GM21526 (cell line): Measurements from ENCODE around the gene KLHL40.

Experiments used
- ATAC-seq: cut with Tn5 transposase; IDR thresholded peaks from one replicate; pipeline ENCODE4 v1.9.1; 2021; ENCODE audit warnings: moderate library complexity; ENCODE audit not compliant: unreplicated experiment, low FRiP score

Gene KLHL40

DNA sequence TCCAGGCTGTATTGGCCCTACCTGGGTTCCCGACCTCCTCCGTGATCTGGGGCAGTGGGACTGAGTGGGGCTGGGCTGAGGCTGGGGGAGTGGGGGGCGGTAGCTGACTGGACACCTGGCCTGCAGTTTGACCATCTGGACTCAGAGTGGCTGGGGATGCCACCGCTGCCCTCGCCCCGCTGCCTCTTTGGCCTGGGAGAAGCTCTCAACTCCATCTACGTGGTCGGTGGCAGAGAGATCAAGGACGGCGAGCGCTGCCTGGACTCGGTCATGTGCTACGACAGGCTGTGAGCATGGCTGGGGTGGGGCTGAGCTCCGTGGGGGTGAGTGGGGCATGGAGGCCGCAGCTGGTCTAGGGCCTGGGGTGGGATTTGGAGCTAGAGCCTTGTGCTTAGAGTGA, 2.7 kb downstream of the KLHL40 start:
- no peak for ATAC-seq

DNA sequence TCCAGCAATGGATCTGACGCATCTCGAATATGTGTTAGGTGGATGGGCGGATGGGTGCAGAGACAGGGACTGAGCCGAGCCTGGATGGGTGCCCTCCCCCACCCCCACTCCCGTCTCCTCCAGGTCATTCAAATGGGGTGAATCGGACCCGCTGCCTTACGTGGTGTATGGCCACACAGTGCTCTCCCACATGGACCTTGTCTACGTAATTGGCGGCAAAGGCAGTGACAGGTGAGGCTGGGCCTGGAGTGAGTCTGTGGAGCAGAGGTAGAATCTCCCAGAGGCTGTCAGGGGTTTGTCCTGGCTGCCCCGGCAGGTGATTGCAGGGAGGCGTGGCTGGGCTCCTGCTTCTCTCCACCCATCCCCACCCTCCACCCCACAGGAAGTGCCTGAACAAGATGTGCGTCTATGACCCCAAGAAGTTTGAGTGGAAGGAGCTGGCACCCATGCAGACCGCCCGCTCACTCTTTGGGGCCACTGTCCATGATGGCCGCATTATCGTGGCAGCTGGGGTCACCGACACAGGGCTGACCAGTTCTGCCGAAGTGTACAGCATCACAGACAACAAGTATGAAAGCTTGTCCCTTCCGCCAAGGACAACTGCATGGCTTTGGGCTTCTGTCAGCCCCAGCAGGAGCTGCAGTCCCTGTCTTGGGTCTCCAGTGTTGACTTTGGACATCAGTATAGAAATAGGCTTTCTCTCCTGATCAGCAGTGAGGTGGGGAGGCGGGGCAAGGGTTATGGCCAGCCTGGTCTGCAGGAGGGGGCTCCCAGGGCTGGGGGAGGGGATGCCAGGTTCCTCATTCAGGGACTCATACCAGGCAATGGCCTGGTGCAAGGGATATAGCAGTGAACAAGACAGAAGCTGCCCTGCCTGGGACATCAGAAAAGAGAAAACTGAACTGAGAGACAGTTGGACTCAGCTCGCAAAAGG, 3.4 kb downstream of the KLHL40 start:
- no peak for ATAC-seq

DNA sequence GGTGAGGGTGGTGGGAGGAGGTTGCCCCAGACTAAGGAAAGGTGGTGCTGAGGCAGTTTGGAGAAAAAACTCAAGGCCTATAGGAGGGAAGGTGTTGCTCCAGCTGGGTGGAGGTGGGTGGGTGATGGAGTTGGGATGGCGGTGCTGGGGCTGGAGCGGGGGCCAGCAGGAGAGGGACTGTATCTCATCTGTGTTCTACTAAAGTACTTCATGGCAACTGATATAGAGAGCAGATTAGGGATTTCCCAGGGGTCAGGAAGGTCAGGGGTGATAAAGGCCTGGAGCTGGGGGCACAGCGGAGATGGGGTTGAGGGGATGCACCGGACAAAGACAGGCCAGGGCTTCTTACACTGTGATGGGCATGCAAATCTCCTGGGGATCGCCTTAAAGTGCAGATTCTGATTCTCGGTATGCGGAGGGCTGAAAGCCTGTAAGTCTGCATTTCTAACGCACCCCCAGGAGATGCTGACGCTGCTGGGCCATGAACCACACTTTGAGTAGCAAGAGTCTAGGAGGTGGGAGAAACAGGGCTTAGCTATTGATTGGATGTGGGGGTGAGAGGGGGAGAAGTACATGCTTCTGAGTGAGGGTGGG, 4.2 kb downstream of the KLHL40 start:
- no peak for ATAC-seq

DNA sequence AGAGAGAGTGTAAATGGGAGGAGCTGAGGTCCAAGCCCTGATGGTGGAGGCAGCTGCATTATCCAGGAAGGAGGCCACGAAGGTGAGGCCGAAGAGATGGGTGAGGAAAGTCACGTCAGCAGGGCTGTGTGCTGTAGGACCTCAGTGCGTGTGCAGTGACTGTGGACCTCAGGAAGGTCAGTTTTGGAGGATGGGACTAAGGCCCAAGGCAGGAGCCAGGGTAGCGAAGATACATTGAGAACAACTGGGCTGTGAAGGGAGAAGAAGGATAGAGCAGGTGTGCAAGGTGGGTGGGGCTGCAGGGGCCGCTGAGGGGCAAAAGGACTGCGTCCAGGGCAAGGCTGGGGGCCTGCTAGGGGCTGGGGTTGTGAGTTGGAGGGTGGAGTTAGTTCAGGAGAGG, 4.9 kb downstream of the KLHL40 start:
- no peak for ATAC-seq

DNA sequence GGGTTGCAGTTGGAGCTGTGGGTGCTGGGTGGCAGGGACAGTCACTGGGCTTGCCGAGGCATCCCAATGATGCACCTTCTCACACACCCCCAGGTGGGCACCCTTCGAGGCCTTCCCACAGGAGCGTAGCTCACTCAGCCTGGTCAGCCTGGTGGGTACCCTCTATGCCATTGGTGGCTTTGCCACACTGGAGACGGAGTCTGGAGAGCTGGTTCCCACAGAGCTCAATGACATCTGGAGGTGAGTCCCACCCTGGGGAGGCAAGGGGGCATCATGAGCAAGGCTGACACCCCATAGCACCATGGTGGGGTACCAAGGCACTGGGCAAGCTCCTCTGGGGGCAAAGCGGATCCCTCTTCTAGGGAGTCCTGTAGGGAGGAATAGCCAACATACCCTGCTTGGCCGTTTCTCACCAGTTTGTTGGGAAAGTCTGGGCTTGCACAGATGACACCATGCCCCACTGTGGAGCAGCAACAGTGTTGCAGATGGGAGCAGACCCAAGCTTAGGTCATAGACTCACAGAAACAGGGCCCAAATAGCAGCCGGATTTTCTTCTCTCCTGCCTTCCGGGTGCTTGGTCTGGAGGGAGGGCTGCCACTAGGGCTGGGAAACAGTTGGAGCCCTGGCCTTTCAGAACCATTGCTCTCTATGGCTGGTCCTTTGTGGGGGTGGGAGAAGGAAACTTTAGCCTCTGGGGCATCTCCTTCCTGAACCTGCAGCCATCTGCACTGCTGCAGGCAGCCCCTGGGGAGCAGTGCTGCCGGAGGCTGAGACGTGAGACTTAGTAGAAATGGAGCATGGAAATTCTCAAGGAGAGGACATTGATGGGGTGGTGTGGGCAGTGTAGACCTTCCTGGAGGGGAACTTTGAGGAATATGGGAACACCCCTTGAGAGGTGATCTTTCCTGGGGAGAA, 5.7 kb downstream of the KLHL40 start:
- no peak for ATAC-seq

DNA sequence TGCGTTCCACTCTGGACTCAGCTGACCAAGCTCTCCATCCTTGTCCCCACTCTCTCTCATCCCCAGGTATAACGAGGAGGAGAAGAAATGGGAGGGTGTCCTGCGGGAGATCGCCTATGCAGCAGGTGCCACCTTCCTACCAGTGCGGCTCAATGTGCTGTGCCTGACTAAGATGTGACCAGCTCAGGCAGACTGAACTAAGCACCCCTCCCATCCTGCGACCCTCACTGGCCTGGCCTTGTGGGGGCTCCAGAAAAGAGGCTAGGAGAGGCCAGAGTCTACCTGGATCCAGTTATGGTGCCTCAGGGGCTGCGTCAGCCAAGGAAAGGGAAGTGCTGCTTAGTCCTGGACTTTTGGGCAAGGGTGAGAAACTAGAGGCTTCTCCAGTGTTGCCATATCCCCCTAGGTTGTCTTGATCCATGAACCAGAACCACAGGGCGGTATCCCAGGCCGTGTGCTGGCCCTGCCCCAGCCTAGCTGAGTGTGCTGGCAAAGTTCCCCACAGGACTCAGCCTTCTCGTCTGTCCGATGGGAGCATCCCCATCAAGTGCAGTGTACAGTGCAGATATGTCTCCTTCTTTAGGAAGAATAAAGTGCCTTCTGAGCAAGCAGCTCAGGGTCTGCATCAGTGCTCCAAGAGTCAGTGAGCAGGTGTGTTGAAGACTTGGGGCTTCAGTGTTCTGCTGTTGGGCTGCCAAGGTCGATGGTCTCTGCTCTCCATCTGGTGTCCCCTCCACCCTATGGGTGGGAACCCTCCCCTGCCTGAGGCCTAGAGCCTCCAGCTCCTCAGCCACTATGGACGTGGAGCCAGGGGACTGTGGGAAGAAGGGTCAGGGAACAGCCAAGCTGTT, 6.7 kb downstream of the KLHL40 start:
- ATAC-seq, result no peak

DNA sequence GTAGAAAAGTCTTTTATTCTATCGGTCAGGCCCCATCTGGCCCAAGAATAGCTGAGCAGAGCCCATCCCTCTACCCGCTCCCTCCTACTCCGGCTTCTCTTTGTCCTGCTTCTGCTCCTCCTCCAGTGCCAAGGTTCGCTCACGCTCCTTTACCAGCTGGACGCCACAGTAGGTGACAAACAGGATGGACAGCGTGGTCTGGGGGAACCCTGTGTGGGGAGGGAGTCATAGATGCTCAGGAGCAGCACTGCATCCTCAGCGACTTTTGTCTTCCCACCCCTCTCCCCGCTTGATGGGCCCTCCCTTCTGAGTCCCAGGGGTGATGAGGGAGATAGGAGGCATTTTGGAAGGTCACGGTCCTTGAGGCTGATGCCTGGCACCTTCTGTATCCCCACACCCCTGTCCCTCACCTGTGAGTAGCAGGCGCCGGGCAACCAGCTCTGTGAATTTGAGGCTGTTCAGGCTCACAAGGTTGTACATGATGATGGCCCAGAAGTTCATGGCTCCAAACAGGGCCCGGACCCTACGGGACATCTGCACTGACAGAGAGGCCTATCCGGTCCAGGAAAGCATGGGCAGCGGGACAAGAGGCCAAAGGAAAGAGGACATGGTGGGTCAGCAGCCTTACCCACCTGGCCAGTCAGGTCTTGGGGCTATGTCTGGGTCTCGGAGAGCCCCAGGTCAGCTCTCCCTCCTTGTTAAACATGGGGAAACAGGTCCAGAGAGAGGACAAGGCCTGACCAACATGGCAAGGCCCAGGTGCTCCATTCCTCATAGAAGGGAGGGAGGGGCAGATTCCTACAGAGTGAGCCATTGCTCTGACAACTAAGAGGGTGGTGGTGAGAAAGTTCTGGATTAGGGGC, 7.6 kb downstream of the KLHL40 start:
- ATAC-seq, result no peak

DNA sequence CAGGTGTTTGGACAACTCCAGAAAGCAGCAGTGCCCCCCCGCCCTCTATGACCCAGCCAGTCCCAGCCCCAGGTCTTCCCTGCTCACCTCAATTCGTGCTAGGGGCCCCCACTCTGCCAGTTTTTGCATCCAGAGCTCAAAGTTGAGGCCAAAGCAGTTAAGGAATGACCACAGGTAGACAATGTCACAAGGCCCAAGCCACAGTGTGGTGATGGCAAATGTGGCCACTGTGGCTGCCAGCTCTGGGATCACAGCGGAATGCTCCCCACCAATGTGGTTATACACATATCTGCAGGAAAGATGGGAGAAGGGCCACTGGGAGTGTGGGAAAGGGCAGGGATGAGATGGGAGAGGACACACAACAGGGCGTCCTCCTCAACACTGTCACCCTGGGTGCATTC, 8.2 kb downstream of the KLHL40 start:
- no peak for ATAC-seq

DNA sequence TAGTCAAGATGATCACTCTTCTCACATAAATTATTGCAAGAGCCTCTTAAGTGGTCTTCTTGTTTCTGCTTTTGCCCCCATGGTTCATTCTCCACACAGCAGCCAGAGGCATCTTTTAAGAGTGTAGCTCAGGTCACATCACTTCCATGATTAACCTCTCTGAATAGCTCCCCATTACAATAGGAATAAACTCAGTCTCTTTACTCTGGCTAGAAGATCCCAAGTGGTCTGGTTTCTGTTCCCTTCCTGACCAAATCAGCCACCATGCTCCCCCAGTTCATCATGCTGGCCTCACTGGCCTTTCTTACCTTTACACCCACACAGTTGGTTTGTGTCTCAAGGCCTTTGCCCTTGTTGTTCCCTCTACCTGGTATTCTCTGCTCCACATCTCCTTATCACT, 9.0 kb downstream of the KLHL40 start:
- no peak for ATAC-seq

DNA sequence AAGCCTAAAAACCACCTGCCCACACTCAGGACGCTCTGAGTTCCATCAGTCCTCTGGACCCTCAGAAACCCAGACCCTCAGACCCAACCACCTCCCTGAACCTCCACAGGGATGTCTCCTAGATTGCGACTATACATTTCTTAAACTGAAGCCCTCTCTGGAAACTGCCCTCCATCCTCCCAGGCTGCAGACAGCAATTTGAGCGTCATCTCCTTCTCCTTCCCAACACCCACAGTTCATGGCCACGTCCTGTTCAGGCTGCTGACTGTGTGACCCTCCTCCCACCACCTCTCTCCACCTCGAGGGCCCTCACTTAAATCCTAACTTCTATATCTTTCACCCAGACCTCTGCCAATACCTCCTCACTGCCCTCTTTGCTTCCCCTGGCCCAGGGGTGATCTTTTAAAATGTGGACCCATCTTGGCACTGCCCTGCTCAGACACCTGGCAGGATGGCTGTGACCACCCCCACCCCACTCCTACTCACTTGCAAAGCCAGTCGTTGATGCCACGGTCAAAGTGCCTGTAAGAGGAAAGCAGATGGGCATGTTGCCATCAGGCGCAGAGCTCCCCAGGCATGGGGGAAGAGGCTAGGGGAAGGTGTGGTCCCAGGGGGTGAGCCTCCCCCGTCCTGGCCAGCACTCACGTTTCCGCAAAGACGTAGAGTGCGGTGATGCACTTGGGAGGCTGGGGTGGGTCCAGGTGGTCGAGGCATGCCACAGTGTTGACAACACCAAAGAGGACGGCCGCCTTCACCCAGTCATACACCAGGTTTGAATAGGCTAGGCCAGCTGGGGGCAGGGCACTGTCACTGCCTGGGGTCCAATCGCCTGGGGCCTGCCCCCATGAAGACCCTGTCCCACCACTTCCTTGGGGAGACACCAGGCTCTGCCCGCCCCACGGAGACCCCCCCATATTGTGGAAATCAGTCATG, 11.3 kb downstream of the KLHL40 start:
- no peak for ATAC-seq

DNA sequence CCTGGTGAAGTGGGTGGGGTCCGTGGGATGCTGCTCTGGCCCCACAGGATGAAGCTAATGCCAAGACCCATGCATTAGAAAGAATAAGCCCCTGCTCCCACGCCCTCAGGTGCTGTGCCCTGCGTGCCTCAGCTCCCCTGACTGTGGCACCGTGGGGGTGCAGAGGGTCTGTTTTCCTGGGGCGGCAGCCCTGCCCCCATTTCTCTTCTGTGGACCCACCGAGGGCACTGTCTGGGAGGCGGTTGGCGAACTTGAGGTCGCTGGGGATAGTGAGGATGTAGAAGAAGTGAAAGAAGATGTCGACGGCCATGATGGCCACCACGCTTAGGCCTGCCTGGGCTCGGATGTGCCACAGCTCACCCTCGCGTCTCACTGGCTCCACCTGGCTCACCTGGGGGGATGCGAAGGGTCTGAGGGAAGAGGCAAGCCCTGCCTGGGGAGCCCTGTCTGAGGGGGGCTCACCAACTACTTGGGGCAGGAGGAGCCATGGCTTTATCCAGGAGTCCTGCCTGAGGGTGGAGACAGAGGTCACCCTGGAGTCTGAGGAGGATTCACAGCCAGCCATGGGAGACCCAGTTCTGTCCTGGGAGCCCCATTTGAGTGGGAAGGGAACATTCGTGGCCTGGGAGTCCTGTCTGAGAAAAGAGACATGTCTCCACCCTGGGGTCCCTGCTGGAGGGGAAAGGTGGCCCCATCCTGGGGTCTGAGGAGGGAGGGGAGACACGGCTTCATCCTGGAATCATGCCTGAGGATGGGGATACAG, 12.1 kb downstream of the KLHL40 start:
- ATAC-seq, result no peak

DNA sequence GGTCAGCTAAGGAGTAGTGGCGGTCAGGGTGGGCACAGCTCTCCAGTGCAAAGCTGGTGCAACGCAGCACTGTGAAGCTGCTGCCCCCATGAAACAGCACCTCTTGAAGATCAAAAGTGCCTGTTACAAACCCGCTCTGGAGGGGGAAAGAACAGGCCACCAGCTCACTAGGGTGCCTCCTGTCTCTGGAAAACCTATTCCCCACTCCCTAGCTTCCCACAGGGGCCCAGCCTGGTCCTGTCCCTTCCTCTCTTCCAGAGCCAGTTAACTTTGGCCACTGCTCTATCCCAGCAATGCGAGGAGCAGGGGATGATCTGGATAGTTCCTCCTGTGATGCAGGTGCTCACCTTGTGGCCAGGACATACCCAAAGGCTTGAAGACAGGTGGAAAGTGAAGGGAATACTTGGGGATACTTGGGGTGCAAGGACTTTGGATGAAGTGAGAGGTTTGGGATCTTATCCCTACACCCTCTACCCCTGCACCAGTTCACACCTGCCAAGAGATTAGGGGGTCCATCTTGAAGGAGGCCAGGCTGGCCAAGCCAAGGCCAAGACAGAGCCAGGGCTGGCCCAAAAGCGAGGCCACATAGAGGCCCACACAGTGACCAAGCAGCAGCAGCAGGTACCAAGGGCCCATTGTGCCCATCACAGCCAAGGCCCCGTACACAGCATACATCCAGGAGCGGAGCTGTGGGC, 13.0 kb downstream of the KLHL40 start:
- no peak for ATAC-seq

DNA sequence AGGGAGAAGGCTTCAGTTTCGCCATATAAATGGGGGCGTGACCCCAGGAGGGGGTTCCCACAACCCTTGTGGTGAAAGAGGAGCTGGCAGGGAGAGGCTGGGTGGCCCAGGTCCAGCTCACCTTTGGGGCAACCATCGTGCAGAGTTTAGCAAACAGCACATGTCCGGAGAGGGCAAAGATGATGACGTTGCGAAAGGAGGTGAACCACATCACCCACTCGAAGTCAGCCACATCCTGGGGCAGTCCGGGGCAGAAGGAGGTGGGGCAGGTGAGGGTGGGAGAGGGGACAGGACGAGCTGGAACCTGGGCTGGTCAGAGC, 13.5 kb downstream of the KLHL40 start:
- ATAC-seq, result no peak

DNA sequence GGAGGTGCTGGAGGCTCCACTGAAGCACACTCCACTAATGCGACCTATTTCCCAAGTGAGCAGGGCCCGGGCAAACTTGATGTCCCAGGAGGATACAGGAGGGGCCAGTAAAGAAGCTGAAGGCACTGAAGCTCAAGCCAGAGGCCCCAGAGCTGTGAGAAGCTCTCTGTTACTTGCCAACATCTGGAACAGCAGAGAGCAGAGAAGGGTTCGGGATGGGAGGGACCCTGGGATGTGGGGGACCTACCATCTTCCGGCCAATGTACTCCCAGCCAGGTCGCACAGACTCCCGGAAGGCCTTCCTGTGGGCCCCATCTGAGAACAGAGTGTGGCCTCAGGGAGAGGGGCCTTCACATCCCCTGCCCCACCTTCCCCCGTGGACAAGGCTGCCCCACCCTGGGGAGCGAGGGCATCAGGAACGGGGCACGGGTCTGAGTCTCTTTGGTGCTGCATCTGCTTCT, 14.2 kb downstream of the KLHL40 start:
- no peak for ATAC-seq

DNA sequence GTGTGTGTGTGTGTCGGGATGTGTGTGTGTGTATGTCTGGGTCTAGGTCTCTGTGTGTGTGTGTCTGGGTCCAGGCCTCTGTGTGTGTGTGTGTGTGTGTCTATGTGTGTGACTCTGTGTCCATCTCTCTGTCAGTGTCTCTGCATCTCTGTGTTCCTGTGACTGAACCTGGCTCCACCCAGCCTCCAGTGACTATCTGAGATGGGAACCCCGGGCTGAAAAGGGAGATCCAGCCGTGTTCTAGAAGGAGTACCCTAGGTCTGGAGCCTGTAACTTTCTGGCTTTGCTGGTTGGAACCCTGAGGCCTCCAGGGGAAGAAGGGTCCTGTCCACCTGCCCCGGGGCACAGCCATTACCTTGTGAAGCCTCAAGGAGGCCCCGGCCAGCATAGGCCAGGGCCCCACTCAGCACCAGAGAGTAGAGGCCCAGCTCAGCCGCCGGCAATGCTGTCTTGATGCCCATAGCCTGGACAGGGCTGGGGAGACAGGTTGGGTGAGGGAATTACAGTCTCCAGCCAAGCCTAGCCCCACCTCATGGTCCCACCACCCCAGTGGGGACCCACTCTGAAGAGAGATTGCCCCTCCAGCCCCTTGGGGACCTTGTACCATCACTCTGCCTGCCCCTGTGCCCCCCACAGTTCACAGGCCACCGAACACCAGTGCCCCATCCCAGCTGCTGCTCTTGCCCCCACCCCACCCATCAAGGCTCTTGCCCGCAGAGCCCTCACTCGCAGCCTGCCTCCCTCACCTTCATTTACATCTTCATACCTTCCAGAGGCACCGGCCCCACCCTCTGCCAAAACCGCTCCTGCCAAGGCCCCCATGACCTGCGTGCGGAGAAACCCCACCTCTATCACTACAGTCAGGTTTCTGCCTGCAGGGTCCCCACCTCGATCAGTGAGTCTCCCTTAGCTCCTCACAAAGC, 15.3 kb downstream of the KLHL40 start:
- no peak for ATAC-seq
